DOHH2 (cell line): ENCODE results near the gene PPARA.

Experiments
- CTCF ChIP-seq: fragments of 200-600 bp; sonication (generic); IDR thresholded peaks from one replicate; pipeline ENCODE4 v1.5.1; 2014; ENCODE audit warnings: antibody characterized with exemption, mild to moderate bottlenecking, low read depth, low read length; ENCODE audit not compliant: poor library complexity, severe bottlenecking
- EZH2phosphoT487 ChIP-seq: fragments of 200-600 bp; sonication (generic); IDR thresholded peaks from 2 replicates; pipeline ENCODE4 v1.6.1; 2017; ENCODE audit warnings: borderline replicate concordance, mild to moderate bottlenecking, antibody characterized with exemption, low read length, moderate library complexity, mixed read lengths

DNA sequence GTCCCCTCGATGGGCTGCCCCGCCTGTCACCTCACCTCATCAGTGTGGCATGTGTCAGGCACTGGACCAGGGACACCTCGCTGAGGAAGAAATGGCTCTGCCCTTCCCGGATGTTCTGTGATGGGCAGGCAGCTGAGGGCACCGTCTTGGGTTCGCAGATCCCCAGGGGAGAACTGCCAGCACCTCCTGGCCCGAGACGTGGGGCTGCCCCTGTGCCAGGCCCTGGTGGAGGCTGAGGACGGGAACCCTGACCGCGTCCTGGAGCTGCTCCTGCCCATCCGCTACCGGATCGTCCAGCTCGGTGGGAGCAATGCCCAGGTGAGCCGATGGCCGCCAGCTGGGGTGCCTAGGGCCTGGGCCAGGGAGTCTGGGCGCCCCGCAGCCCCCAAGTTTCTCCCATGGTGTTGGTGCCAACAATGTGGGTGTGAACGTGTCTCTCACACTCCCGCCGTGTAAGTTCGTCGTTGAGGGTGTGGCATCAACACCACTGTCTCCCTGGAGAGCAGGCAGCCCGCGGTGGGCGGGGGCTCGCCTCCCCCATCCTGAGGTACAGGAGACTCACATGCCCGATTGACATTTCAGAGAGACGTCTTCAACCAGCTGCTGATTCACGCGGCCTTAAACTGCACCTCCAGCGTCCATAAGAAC lies 139.0 kb downstream of the PPARA start:
- TF ChIP-seq EZH2phosphoT487: no peak
- TF ChIP-seq CTCF: no peak
